Hindlimb muscle (tissue), 1 donor: ENCODE data around the gene FGF21. TPM values are rescaled to one million over a fixed set of nuclear protein-coding genes. Genes with fewer than 3 reads are reported as not detected.

Experiments
- DNase-seq: peaks from one replicate; pipeline ENCODE4 v3.0.0-alpha.2; 2013
- polyA plus RNA-seq: library from polyadenylated mRNA; unstranded; fragments of 120-200 nt; gene quantifications from one replicate; pipeline ENCODE4 v1.2.1, GENCODE V29; 2013; ENCODE audit not compliant: insufficient read length

FGF21 gene
- polyA plus RNA-seq, 1 donor = not detected

GRCh38 chr19:48728911-48729664 is 26.2 kb upstream of the FGF21 start:
- no peak for DNase-seq

GRCh38 chr19:48731452-48731851 is 23.9 kb upstream of the FGF21 start:
- no peak for DNase-seq

DNA sequence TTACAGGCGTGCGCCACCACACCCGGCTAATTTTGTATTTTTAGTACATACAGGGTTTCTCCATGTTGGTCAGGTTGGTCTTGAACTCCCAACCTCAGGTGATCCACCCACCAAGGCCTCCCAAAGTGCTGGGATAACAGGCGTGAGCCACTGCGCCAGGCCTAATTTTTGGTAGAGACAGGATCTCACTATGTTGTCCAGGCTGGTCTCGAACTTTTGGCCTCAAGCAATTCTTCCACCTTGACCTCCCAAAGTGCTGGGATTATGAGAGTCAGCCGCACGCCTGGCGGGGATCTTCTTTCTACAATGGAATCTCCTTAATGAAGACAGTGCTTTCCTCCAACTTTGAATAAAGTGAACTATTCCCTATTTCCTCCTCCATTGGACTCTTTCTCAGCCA is 20.7 kb upstream of the FGF21 start:
- DNase-seq = no peak

GRCh38 chr19:48735031-48735615 is 20.2 kb upstream of the FGF21 start:
- DNase-seq = no peak

- no peak for DNase-seq
Observed at GRCh38 chr19:48737360-48737998, 17.8 kb upstream of the FGF21 start.

GRCh38 chr19:48738557-48739403 is 16.5 kb upstream of the FGF21 start:
- DNase-seq = peak; percentile 88

DNA sequence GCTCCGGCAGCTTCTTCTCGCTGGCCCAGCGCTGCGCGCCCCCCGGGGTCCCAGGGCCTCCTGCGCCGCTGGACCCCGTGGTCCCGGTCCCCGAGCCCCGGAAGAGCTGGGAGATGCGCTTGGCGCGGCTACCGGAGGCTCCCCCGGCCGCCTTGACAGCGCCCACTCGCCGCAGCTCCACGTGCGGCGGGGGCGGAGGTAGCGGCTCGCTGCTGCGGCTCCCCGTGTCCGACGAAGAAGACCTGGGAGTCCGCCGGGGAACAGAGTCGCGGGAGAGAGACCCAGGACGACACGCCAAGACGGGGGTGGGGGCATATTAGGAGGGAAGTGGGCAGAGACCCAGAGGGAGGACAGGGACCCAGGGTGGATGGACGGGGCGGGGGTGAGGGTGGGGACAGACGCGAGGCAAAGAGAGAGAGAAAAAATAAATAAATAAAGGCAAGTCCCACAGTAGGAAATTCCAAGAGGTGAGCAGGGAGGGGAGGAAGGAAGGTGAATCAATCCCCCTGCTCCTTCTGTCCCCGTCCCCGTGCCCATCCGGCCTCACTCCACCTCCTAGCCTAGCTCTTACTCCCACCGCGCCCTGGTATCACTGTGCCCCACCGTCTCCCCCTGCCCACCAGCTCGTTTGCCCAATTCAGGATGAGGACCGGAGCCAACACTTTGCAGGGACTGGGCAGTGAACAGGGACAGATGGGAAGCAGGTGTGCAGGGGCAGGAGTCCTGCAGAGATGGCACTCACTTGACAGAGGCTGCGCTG is 15.7 kb upstream of the FGF21 start:
- no peak for DNase-seq

GRCh38 chr19:48740164-48740972 is 15.0 kb upstream of the FGF21 start, which contains the start of gene RASIP1:
TSS of gene RASIP1 (minus strand) at chr19:48740610. CDS start at chr19:48740282, 328 bp downstream.
- DNase-seq = no peak

GRCh38 chr19:48741129-48741999 is 14.0 kb upstream of the FGF21 start:
- DNase-seq = no peak

GRCh38 chr19:48742096-48742495 is 13.2 kb upstream of the FGF21 start:
- DNase-seq = no peak

- no peak for DNase-seq
Observed at GRCh38 chr19:48745208-48745995, 9.9 kb upstream of the FGF21 start.

DNA sequence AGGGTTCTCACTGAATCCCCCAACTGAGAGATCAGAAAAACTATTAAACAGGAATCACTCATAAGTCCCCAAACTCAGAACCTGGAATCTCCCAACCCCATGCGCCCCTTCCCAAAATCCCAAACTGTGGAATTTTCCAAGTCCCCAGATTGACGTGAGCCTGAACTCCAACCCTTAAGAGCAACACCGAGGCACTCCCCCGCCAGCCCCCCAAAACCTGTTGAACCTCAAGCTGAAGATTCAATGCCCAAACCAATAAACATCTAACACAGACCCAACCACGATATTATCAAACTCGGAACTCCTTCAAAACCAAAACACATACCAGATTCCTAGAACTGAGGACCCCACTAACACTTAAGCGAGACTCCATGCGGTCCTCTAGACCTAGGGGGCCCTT is 9.2 kb upstream of the FGF21 start:
- no peak for DNase-seq

DNA sequence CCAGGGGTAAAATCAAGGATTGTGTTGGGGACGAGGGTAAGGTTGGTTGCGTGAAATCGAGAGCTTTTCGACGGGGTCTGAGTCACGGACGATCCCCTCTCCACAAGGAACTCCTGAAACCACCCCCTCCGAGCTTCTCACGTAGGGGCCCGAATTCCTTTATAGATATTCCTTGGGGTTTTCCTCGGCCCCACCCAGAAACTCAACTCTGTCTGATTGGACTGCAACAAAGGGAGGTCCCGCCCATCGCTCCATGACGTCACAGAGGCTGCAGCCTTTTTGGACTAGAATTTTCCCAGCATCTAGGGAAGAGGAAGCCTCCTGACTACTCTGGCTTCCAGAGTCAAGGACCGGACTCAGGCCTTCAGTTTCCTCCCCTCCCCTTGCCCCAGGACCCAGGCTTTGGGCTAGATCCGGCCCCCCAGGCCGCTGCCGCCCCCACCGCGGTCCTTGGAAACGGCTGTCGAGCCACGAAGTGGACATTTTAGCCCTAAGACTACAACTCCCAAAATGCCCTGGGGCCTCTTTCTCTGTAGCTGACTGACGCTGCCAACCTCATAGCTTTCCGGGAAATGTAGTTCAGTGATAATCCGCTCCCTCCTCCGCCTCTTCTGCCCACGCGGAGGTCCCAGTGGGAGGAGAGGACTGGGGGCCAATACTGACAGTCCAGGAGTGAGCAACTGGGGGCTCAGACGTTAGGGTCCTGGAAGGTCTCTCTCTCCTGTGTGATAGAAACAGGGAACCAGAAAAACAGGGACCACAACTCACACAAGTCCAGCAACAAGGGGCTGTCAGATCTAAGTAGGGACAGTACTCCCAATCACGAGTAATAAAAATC is 8.4 kb upstream of the FGF21 start, which contains the start of gene IZUMO1:
Gene IZUMO1 (minus strand): TSS at position 172 of the 838 bp plus-strand sequence. CDS start 1,050 bp downstream, outside the sequence.
- peak; percentile 80 for DNase-seq

GRCh38 chr19:48749571-48750198 is 5.6 kb upstream of the FGF21 start:
- DNase-seq = no peak

GRCh38 chr19:48750351-48750750 is 5.0 kb upstream of the FGF21 start:
- no peak for DNase-seq

GRCh38 chr19:48750771-48751504 is 4.4 kb upstream of the FGF21 start:
- DNase-seq = no peak
